Coronary artery (tissue), 2 donors: ENCODE data around the gene ASB18.
"Not testable (repeated sequence)": the region's sequence is repeated elsewhere in the genome, so short reads cannot be mapped to it uniquely, and the experiment has no call there.

Experiments used
- DNase-seq: peaks from one replicate; pipeline ENCODE4 v3.0.0-alpha.2; 2017; ENCODE audit warnings: low spot score
- H3K27ac ChIP-seq, 2 donors: fragments of 200-600 bp; sonication (generic); one replicate each; pipeline ENCODE4 v1.5.1; 2016 to 2019
- H3K4me3 ChIP-seq: fragments of 200-600 bp; sonication (generic); 2 replicates; pipeline ENCODE4 v1.5.1; 2016; ENCODE audit warnings: mild to moderate bottlenecking, moderate library complexity
- TF ChIP-seq, protein P1 (sequence below): fragments of 200-600 bp; sonication (generic); IDR thresholded peaks from one replicate; pipeline ENCODE4 v1.5.1; 2019; ENCODE audit warnings: antibody characterized with exemption

The ASB18 gene

DNA sequence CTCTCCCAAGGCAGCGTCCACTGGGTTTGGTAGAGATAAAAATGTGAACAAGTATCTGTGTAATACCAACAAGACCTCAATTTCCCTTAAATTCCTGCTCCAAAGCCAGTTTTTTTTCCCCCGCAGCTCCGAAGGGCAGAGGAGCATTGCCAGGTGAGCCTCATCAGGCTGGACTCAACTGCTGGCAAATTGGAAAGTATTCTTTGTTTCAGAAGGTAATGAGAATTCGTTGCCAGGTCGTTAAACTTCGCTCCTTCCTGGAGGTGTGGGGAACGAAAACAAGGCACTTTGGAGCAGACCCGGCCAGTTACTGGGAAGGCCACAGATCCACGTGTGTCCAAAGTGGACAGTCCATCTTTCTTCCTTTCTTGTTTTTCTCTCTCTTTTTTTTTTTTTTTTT lies 30.4 kb upstream of the ASB18 start:
- DNase-seq, result peak; percentile 41
- TF ChIP-seq, protein P1, sequence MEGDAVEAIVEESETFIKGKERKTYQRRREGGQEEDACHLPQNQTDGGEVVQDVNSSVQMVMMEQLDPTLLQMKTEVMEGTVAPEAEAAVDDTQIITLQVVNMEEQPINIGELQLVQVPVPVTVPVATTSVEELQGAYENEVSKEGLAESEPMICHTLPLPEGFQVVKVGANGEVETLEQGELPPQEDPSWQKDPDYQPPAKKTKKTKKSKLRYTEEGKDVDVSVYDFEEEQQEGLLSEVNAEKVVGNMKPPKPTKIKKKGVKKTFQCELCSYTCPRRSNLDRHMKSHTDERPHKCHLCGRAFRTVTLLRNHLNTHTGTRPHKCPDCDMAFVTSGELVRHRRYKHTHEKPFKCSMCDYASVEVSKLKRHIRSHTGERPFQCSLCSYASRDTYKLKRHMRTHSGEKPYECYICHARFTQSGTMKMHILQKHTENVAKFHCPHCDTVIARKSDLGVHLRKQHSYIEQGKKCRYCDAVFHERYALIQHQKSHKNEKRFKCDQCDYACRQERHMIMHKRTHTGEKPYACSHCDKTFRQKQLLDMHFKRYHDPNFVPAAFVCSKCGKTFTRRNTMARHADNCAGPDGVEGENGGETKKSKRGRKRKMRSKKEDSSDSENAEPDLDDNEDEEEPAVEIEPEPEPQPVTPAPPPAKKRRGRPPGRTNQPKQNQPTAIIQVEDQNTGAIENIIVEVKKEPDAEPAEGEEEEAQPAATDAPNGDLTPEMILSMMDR, result no peak
- no peak overlapping the region for H3K4me3 ChIP-seq
- no peak overlapping the region for H3K27ac ChIP-seq

GRCh38 chr2:236293241-236293810 lies 29.1 kb upstream of the ASB18 start:
- H3K27ac ChIP-seq, result no peak overlapping the region
- TF ChIP-seq, protein P1, result no peak
- no peak overlapping the region for H3K4me3 ChIP-seq
- DNase-seq, result peak; percentile 26

- no peak for DNase-seq
- TF ChIP-seq, protein P1, result no peak
- H3K27ac ChIP-seq, result no peak overlapping the region
- H3K4me3 ChIP-seq, result no peak overlapping the region
Observed at GRCh38 chr2:236291911-236292310, 27.7 kb upstream of the ASB18 start.

GRCh38 chr2:236291476-236291875 lies 27.3 kb upstream of the ASB18 start:
- no peak for DNase-seq
- no peak overlapping the region for H3K4me3 ChIP-seq
- H3K27ac ChIP-seq, result no peak overlapping the region
- TF ChIP-seq, protein P1, result no peak

DNA sequence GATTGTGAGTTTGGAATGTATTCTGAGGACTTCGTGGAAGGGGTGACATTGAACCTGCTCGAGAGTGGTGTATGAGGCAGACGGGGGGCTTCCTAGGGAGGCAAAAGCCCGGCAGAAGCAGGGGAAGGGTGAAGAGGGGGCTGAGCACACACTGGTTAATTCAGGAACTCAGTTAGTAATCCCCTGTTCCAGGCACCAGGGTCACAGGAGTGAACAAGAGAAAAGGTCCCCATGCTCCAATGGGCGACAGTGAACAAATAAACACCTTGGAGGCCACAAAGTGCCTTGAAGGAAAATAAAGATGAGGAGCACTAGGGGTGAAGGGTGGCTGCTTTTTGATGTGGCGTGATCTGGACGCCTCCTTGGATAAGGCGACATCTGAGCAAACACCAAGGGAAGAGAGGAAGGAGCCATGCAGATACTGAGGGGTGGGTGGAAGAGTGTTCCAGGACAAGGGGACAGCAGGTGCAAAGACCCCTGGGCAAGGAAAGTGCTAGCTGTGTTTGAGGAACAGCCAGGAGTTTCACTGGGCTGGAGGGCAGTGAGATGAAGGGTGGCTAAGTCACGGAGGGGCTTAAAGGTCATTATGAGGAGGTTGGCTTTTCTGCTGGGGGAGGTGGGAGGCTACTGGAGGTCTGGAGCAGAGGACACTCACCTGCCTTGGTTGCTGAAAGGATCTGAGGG lies 26.7 kb upstream of the ASB18 start:
- Histone ChIP-seq H3K27ac (no peak overlapping the region), H3K4me3 (no peak overlapping the region)
- TF ChIP-seq, protein P1, result no peak
- no peak for DNase-seq

GRCh38 chr2:236289766-236290462 lies 25.7 kb upstream of the ASB18 start:
- Histone ChIP-seq H3K27ac (no peak overlapping the region), H3K4me3 (no peak overlapping the region)
- no peak for DNase-seq
- TF ChIP-seq, protein P1, result no peak

DNA sequence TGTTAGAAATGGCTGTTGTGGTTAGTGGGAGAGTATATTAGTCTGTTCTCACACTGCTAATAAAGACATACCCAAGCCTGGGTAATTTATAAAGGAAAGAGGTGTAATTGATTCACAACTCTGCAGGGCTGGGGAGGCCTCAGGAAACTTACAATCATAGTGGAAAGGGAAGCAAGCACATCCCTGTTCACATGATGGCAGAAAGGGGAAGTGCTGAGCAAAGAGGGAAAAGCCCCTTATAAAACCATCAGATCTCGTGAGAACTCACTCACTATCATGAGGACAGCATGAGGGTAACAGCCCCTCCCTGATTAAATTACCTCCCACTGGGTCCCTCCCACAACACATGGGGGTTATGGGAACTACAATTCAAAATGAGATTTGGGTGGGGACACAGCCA lies 24.2 kb upstream of the ASB18 start:
- H3K27ac ChIP-seq, H3K4me3 ChIP-seq, DNase-seq: not testable (repeated sequence)
